Hepatocyte (in vitro differentiated cells): ENCODE data around the gene CETP. TPM values are rescaled to one million over a fixed set of nuclear protein-coding genes. Genes with fewer than 3 reads are reported as not detected.
A peak's percentile ranks its signal among the peaks of the same experiment; 100 is the strongest.

Experiments
- DNase-seq: peaks from one replicate; pipeline ENCODE4 v3.0.0-alpha.2; 2016; ENCODE audit warnings: low spot score
- H2AFZ ChIP-seq: fragments of 200-600 bp; sonication (generic); 2 replicates; pipeline ENCODE4 v1.6.0; 2016; ENCODE audit warnings: antibody characterized with exemption, mild to moderate bottlenecking
- H3K27ac ChIP-seq: fragments of 200-600 bp; sonication (generic); 2 replicates; pipeline ENCODE4 v1.5.1; 2016; ENCODE audit warnings: mild to moderate bottlenecking
- H3K27me3 ChIP-seq: fragments of 200-600 bp; sonication (generic); 2 replicates; pipeline ENCODE4 v1.6.1; 2016
- H3K36me3 ChIP-seq: fragments of 200-600 bp; sonication (generic); replicated peaks from 2 replicates; pipeline ENCODE4 v1.5.1; 2016; ENCODE audit warnings: low read depth; ENCODE audit not compliant: insufficient read depth
- H3K4me1 ChIP-seq: fragments of 200-600 bp; sonication (generic); 2 replicates; pipeline ENCODE4 v1.5.1; 2016; ENCODE audit warnings: mild to moderate bottlenecking, moderate library complexity; ENCODE audit not compliant: insufficient read depth
- H3K4me2 ChIP-seq: fragments of 200-600 bp; sonication (generic); 2 replicates; pipeline ENCODE4 v1.6.0; 2016
- H3K4me3 ChIP-seq: fragments of 200-600 bp; sonication (generic); 2 replicates; pipeline ENCODE4 v1.5.1; 2016; ENCODE audit warnings: mild to moderate bottlenecking
- H3K79me2 ChIP-seq: fragments of 200-600 bp; sonication (generic); 2 replicates; pipeline ENCODE4 v1.6.0; 2017; ENCODE audit warnings: mild to moderate bottlenecking
- H3K9me2 ChIP-seq: fragments of 200-600 bp; sonication (generic); replicated peaks from 2 replicates; pipeline ENCODE4 v1.6.0; 2017; ENCODE audit warnings: mild to moderate bottlenecking; ENCODE audit not compliant: insufficient read depth
- H3K9me3 ChIP-seq: fragments of 200-600 bp; sonication (generic); 2 replicates; pipeline ENCODE4 v1.5.1; 2016; ENCODE audit warnings: low read depth, mild to moderate bottlenecking
- H4K20me1 ChIP-seq: fragments of 200-600 bp; sonication (generic); 2 replicates; pipeline ENCODE4 v1.6.0; 2016; ENCODE audit warnings: mild to moderate bottlenecking; ENCODE audit not compliant: insufficient read depth, poor library complexity, severe bottlenecking
- EZH2 ChIP-seq: fragments of 200-600 bp; sonication (generic); IDR thresholded peaks from 2 replicates; pipeline ENCODE4 v1.6.1; 2016; ENCODE audit warnings: antibody characterized with exemption, mild to moderate bottlenecking, borderline replicate concordance
- EZH2phosphoT487 ChIP-seq: fragments of 200-600 bp; sonication (generic); IDR thresholded peaks from one replicate; pipeline ENCODE4 v1.6.1; 2018; ENCODE audit warnings: antibody characterized with exemption, mild to moderate bottlenecking, low read depth, moderate library complexity; ENCODE audit not compliant: unreplicated experiment, severe bottlenecking
- WGBS: methylation state at CpG from one replicate; pipeline ENCODE4 v1.1.6; 2016; ENCODE audit warnings: low lambda C conversion rate; ENCODE audit errors: missing lambda C conversion rate; 5-methylcytosine and 5-hydroxymethylcytosine counted together
- polyA plus RNA-seq: library from polyadenylated mRNA; unstranded; fragments of >200 nt; fragmentation: Nextera tagmentation; extraction: Ambion mirVana; gene quantifications from 2 replicates; pipeline ENCODE4 v1.2.1, GENCODE V29; 2016
- total RNA-seq: library from RNA; depleted of rRNA; stranded (reverse); fragments of >200 nt; gene quantifications from 2 replicates; pipeline ENCODE4 v1.2.3, GENCODE V29; 2014
- TF ChIP-seq, protein P1 (sequence below): fragments of 200-600 bp; sonication (generic); IDR thresholded peaks from 2 replicates; pipeline ENCODE4 v1.5.1; 2016; ENCODE audit warnings: antibody characterized with exemption, mild to moderate bottlenecking; ENCODE audit not compliant: poor library complexity

The CETP gene
- total and polyA plus RNA-seq, 2 experiments from 2014 or later = not detected

DNA sequence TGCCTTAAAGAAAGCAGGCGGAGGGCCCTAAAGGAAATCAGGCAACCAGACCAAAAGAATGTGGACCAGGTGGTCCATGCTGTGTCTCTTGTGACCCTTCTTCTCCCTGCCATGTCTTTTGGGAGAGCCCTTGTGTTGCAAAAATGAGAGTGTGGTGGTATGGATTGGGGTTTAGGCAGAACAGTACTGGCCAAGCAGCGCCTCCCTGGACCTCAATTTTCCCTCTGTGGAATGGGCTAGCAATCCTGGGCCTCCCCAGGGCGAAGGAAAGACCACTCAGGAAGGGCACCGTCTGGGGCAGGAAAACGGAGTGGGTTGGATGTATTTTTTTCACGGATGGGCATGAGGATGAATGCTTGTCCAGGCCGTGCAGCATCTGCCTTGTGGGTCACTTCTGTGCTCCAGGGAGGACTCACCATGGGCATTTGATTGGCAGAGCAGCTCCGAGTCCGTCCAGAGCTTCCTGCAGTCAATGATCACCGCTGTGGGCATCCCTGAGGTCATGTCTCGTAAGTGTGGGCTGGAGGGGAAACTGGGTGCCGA lies 20.1 kb downstream of the CETP start:
- WGBS = 91% methylated on average over 12 of the region's 12 CpGs
- H3K27me3 ChIP-seq = no peaks in the 10 kb centered on the region
- H3K36me3 ChIP-seq = no peaks in the 10 kb centered on the region
- H3K9me2 ChIP-seq = no peaks in the 10 kb centered on the region
- H3K4me1 ChIP-seq = peaks cover 3% of the 10 kb centered on the region
- no peak overlapping the region for H3K4me2 ChIP-seq
- H4K20me1 ChIP-seq = no peaks in the 10 kb centered on the region
- TF ChIP-seq EZH2 (no peak), EZH2phosphoT487 (no peak)
- TF ChIP-seq, protein P1, sequence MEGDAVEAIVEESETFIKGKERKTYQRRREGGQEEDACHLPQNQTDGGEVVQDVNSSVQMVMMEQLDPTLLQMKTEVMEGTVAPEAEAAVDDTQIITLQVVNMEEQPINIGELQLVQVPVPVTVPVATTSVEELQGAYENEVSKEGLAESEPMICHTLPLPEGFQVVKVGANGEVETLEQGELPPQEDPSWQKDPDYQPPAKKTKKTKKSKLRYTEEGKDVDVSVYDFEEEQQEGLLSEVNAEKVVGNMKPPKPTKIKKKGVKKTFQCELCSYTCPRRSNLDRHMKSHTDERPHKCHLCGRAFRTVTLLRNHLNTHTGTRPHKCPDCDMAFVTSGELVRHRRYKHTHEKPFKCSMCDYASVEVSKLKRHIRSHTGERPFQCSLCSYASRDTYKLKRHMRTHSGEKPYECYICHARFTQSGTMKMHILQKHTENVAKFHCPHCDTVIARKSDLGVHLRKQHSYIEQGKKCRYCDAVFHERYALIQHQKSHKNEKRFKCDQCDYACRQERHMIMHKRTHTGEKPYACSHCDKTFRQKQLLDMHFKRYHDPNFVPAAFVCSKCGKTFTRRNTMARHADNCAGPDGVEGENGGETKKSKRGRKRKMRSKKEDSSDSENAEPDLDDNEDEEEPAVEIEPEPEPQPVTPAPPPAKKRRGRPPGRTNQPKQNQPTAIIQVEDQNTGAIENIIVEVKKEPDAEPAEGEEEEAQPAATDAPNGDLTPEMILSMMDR = no peak
- H3K9me3 ChIP-seq = no peaks in the 10 kb centered on the region
- H3K4me3 ChIP-seq = no peak overlapping the region
- no peak overlapping the region for H2AFZ ChIP-seq
- DNase-seq = no peak
- no peaks in the 10 kb centered on the region for H3K79me2 ChIP-seq
- no peak overlapping the region for H3K27ac ChIP-seq

DNA sequence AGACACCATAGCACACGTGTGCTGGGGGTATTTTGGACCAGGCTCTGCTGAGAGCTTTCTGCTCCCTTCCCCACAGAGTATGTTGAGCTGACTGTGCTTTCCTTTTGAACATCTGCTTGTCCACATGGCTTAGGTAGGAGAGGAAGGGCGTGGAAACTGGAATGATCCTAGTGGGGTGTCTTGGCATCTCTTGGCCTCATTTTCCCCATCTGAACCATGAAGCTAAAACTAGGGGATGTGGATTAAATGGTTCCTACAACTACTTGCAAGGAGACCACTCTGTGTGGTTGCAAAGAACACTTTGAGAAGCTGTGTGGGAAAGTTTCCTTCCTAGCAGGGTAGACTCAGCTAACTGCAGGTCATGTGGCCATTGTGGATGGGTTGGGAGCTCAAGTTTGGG lies 20.9 kb downstream of the CETP start:
- Histone ChIP-seq H3K79me2 (no peaks in the 10 kb centered on the region), H3K27me3 (no peaks in the 10 kb centered on the region), H3K36me3 (no peaks in the 10 kb centered on the region), H3K4me3 (no peak overlapping the region), H3K9me2 (no peaks in the 10 kb centered on the region), H2AFZ (no peak overlapping the region), H4K20me1 (no peaks in the 10 kb centered on the region), H3K4me1 (peaks cover 3% of the 10 kb centered on the region), H3K27ac (no peak overlapping the region), H3K9me3 (no peaks in the 10 kb centered on the region), H3K4me2 (no peak overlapping the region)
- 93% methylated on average over 2 of the region's 2 CpGs for WGBS
- TF ChIP-seq EZH2 = no peak
- TF ChIP-seq, protein P1 = no peak
- no peak for TF ChIP-seq EZH2phosphoT487
- DNase-seq = no peak

DNA sequence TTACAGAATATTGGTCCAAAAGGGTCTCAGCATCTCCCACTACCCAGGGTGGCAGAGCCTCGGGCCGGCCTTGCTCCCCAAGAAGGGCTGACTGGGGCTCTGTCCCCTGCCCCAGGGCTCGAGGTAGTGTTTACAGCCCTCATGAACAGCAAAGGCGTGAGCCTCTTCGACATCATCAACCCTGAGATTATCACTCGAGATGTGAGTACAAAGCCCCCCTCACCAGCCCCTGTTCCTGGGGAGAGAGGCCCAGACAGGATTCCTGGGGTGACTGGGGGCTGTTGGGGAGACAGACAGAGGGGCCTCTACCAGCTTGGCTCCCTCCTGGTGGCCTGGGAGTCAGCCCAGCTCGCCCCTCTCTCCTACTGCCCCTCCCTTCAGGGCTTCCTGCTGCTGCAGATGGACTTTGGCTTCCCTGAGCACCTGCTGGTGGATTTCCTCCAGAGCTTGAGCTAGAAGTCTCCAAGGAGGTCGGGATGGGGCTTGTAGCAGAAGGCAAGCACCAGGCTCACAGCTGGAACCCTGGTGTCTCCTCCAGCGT lies 21.5 kb downstream of the CETP start:
- no peaks in the 10 kb centered on the region for H3K9me2 ChIP-seq
- H4K20me1 ChIP-seq = no peaks in the 10 kb centered on the region
- DNase-seq = peak; percentile 62
- H3K27ac ChIP-seq = no peak overlapping the region
- WGBS = 59% methylated on average over 9 of the region's 9 CpGs
- H2AFZ ChIP-seq = no peak overlapping the region
- no peaks in the 10 kb centered on the region for H3K79me2 ChIP-seq
- no peaks in the 10 kb centered on the region for H3K36me3 ChIP-seq
- no peaks in the 10 kb centered on the region for H3K27me3 ChIP-seq
- H3K9me3 ChIP-seq = no peaks in the 10 kb centered on the region
- no peak overlapping the region for H3K4me3 ChIP-seq
- peaks cover 3% of the 10 kb centered on the region for H3K4me1 ChIP-seq
- TF ChIP-seq, protein P1 = no peak
- no peak for TF ChIP-seq EZH2
- no peak overlapping the region for H3K4me2 ChIP-seq
